VCaP (cell line): Measurements from ENCODE around the gene ARL8B.

ENCODE experiments used
- H3K27ac ChIP-seq: fragments of 450-650 bp; 2 replicates; pipeline ENCODE4 v1.5.1; 2017
- CTCF ChIP-seq: fragments of 450-650 bp; conservative IDR thresholded peaks from 2 replicates; pipeline ENCODE4 v1.5.1; 2017; ENCODE audit warnings: mild to moderate bottlenecking, moderate library complexity

ARL8B gene

GRCh38 chr3:5185093-5185673, 63.1 kb downstream of the ARL8B start:
- TF ChIP-seq CTCF: no peak
- H3K27ac ChIP-seq: no peak overlapping the region

- H3K27ac ChIP-seq: peak overlapping the region; percentile 94; the same call in 1 of the 2 replicates
- TF ChIP-seq CTCF: no peak
Measured at GRCh38 chr3:5186089-5186857, 64.2 kb downstream of the ARL8B start.

- peak overlapping the region; percentile 94; the same call in 1 of the 2 replicates for H3K27ac ChIP-seq
- no peak for TF ChIP-seq CTCF
Measured at GRCh38 chr3:5186858-5187155, 64.7 kb downstream of the ARL8B start.

- no peak for TF ChIP-seq CTCF
- peak within 1 kb of the TSS; percentile 94 for H3K27ac ChIP-seq
Measured at GRCh38 chr3:5187156-5187919, 65.2 kb downstream of the ARL8B start, which contains the start of gene EDEM1. Gene EDEM1 (plus strand): TSS chr3:5187707. CDS start chr3:5187806, 99 bp downstream.

- peak overlapping the region; percentile 94 for H3K27ac ChIP-seq
- no peak for TF ChIP-seq CTCF
Measured at GRCh38 chr3:5187920-5188418, 65.9 kb downstream of the ARL8B start.

- peak overlapping the region; percentile 94 for H3K27ac ChIP-seq
- TF ChIP-seq CTCF: no peak
Measured at GRCh38 chr3:5188419-5189221, 66.5 kb downstream of the ARL8B start.
